Measurements from ENCODE around the gene HOXC4. TPM values are rescaled to one million over a fixed set of nuclear protein-coding genes. Genes with fewer than 3 reads are reported as not detected.

Gene HOXC4
- total RNA-seq, 6 experiments from 2014 or later: 0.35 to 0.73 (median 0.38) TPM; not detected in 2

GRCh38 chr12:54010972-54011664 lies 42.5 kb upstream of the HOXC4 start:
- peaks cover 72% of the 10 kb centered on the region for H3K27me3 Mint-ChIP-seq (ENCODE audit: insufficient read depth)
- no peaks in the 10 kb centered on the region for H3K9me3 Mint-ChIP-seq
- no peak for TF ChIP-seq CTCF (IDR thresholded peaks at IDR 0.05)
- no peak for DNase-seq
- peak overlapping the region; percentile 37 for H3K4me3 Mint-ChIP-seq
- H3K27ac Mint-ChIP-seq: no peak overlapping the region
- peaks cover 19% of the 10 kb centered on the region for H3K4me1 Mint-ChIP-seq (ENCODE audit: low read depth)
- H3K36me3 Mint-ChIP-seq (ENCODE audit: low read depth): no peaks in the 10 kb centered on the region

- Mint-ChIP-seq H3K27me3 (ENCODE audit: insufficient read depth) (peaks cover 72% of the 10 kb centered on the region), H3K27ac (no peak overlapping the region), H3K36me3 (ENCODE audit: low read depth) (no peaks in the 10 kb centered on the region), H3K4me1 (ENCODE audit: low read depth) (peaks cover 17% of the 10 kb centered on the region), H3K9me3 (no peaks in the 10 kb centered on the region), H3K4me3 (no peak overlapping the region)
- TF ChIP-seq CTCF (IDR thresholded peaks at IDR 0.05): no peak
- DNase-seq: no peak
Observed at GRCh38 chr12:54011665-54012532, 41.7 kb upstream of the HOXC4 start.

- TF ChIP-seq CTCF (IDR thresholded peaks at IDR 0.05): no peak
- Mint-ChIP-seq H3K4me3 (no peak overlapping the region), H3K4me1 (ENCODE audit: low read depth) (peaks cover 24% of the 10 kb centered on the region), H3K9me3 (no peaks in the 10 kb centered on the region), H3K36me3 (ENCODE audit: low read depth) (no peaks in the 10 kb centered on the region), H3K27me3 (ENCODE audit: insufficient read depth) (peaks cover 69% of the 10 kb centered on the region), H3K27ac (no peak overlapping the region)
- DNase-seq: no peak
Observed at GRCh38 chr12:54012631-54013409, 40.8 kb upstream of the HOXC4 start.

- no peak overlapping the region for H3K27ac Mint-ChIP-seq
- no peak for TF ChIP-seq CTCF (IDR thresholded peaks at IDR 0.05)
- H3K9me3 Mint-ChIP-seq: no peaks in the 10 kb centered on the region
- H3K4me3 Mint-ChIP-seq: no peak overlapping the region
- H3K27me3 Mint-ChIP-seq (ENCODE audit: insufficient read depth): peaks cover 59% of the 10 kb centered on the region
- H3K36me3 Mint-ChIP-seq (ENCODE audit: low read depth): no peaks in the 10 kb centered on the region
- peaks cover 24% of the 10 kb centered on the region for H3K4me1 Mint-ChIP-seq (ENCODE audit: low read depth)
- DNase-seq: no peak
Observed at GRCh38 chr12:54014377-54015017, 39.1 kb upstream of the HOXC4 start.

All from HFFc6 (cell line).